Fibroblast of lung (primary cell): ENCODE data around the gene SLAMF8. TPM values are rescaled to one million over a fixed set of nuclear protein-coding genes. Genes with fewer than 3 reads are reported as not detected.

ENCODE experiments used
- DNase-seq, 2 donors: peaks; one replicate each; pipeline versions ENCODE4 v3.0.0 to v3.0.0-alpha.2; 2010; ENCODE audit warnings: low read depth in 2 of 2
- H2AFZ ChIP-seq: 2 replicates; pipeline ENCODE4 v1.5.1; 2012; ENCODE audit warnings: low read length, control low read depth, inconsistent platforms
- H3K27ac ChIP-seq: 2 replicates; pipeline ENCODE4 v1.5.1; 2011; ENCODE audit warnings: low read length, control low read depth; ENCODE audit not compliant: insufficient read depth
- H3K27me3 ChIP-seq: 2 replicates; pipeline ENCODE4 v1.5.1; 2011; ENCODE audit warnings: mild to moderate bottlenecking, low read length; ENCODE audit not compliant: control insufficient read depth, insufficient read depth
- H3K36me3 ChIP-seq: 2 replicates; pipeline ENCODE4 v1.5.1; 2011; ENCODE audit warnings: low read length; ENCODE audit not compliant: control insufficient read depth, insufficient read depth
- H3K4me1 ChIP-seq: 2 replicates; pipeline ENCODE4 v1.5.1; 2011; ENCODE audit warnings: low read length; ENCODE audit not compliant: control insufficient read depth, insufficient read depth; ENCODE audit errors: extremely low read depth
- H3K4me2 ChIP-seq: 2 replicates; pipeline ENCODE4 v1.5.1; 2011; ENCODE audit warnings: low read length, control low read depth; ENCODE audit not compliant: insufficient read depth; ENCODE audit errors: extremely low read depth
- H3K4me3 ChIP-seq, 4 experiments: fragments of 200-600 bp in 1 of 4; sonication (generic) in 1 of 4; replicated peaks in 1 of 4; 2 replicates each; pipeline ENCODE4 v1.5.1; 2011 to 2016; ENCODE audit warnings: low read length in 4 of 4, low read depth in 3 of 4, mild to moderate bottlenecking in 3 of 4, control low read depth in 2 of 4, inconsistent platforms in 1 of 4, mixed read lengths in 1 of 4; ENCODE audit not compliant: insufficient read depth in 1 of 4; ENCODE audit errors: control extremely low read depth in 1 of 4
- H3K79me2 ChIP-seq: 2 replicates; pipeline ENCODE4 v1.5.1; 2012; ENCODE audit warnings: mild to moderate bottlenecking, low read length, inconsistent platforms; ENCODE audit not compliant: control insufficient read depth, insufficient read depth
- H3K9ac ChIP-seq: 2 replicates; pipeline ENCODE4 v1.5.1; 2011; ENCODE audit warnings: mild to moderate bottlenecking, low read length, control low read depth; ENCODE audit not compliant: insufficient read depth
- H3K9me3 ChIP-seq: 2 replicates; pipeline ENCODE4 v1.5.1; 2012; ENCODE audit warnings: low read depth, low read length; ENCODE audit not compliant: control insufficient read depth, insufficient read depth
- H4K20me1 ChIP-seq: 2 replicates; pipeline ENCODE4 v1.5.1; 2011; ENCODE audit warnings: low read length; ENCODE audit not compliant: control insufficient read depth, insufficient read depth; ENCODE audit errors: extremely low read depth
- CTCF ChIP-seq, 2 donors: IDR thresholded peaks in 1 of 2; conservative IDR thresholded peaks in 1 of 2; 1 replicate in 1 of 2; 2 replicates in 1 of 2; pipeline ENCODE4 v1.5.1; 2011 to 2012; ENCODE audit warnings: low read length in 2 of 2, control low read depth in 1 of 2, inconsistent platforms in 1 of 2, low read depth in 1 of 2, mild to moderate bottlenecking in 1 of 2
- EZH2 ChIP-seq: IDR thresholded peaks from 2 replicates; pipeline ENCODE4 v1.5.1; 2012; ENCODE audit warnings: low read length, control low read depth, mild to moderate bottlenecking; ENCODE audit errors: missing control alignments
- polyA plus RNA-seq, 2 donors: library from polyadenylated mRNA; depleted of rRNA in 1 of 2; stranded (reverse) in 1 of 2; unstranded in 1 of 2; fragments of >200 nt; gene quantifications; 2 replicates each; pipeline ENCODE4 v1.2.1, GENCODE V29; 2011 to 2012; ENCODE audit warnings: missing spikeins in 1 of 2
- total RNA-seq: library from RNA; depleted of rRNA; stranded (reverse); fragments of >200 nt; gene quantifications from 2 replicates; pipeline ENCODE4 v1.2.1, GENCODE V29; 2014

The SLAMF8 gene
- total and polyA plus RNA-seq, 2 donors (not counting 1 experiment from before 2014, with no cell fraction given) = not detected

- Histone ChIP-seq H3K36me3 (no peaks in the 10 kb centered on the region), H3K79me2 (no peaks in the 10 kb centered on the region), H3K27me3 (no peaks in the 10 kb centered on the region), H3K27ac (no peak overlapping the region), H3K4me3 (no peak overlapping the region), H3K9ac (no peak overlapping the region), H3K9me3 (no peaks in the 10 kb centered on the region), H3K4me1 (peaks cover 2% of the 10 kb centered on the region), H4K20me1 (no peaks in the 10 kb centered on the region), H3K4me2 (no peak overlapping the region), H2AFZ (no peak overlapping the region)
- TF ChIP-seq EZH2 = no peak
- TF ChIP-seq CTCF (conservative IDR thresholded peaks at IDR 0.05 in 1 of 2, IDR thresholded peaks at IDR 0.05 in 1 of 2; ENCODE audit: low read depth in 1 of 2, low read length in 2 of 2) = no peak
- no peak for DNase-seq
Observed at GRCh38 chr1:159831412-159832141, 4.9 kb downstream of the SLAMF8 start.

GRCh38 chr1:159832309-159832708, 5.6 kb downstream of the SLAMF8 start:
- DNase-seq = no peak
- Histone ChIP-seq H3K27me3 (no peaks in the 10 kb centered on the region), H3K4me3 (no peak overlapping the region), H3K36me3 (no peaks in the 10 kb centered on the region), H3K9ac (no peak overlapping the region), H3K9me3 (no peaks in the 10 kb centered on the region), H4K20me1 (no peaks in the 10 kb centered on the region), H2AFZ (no peak overlapping the region), H3K79me2 (no peaks in the 10 kb centered on the region), H3K4me1 (peaks cover 2% of the 10 kb centered on the region), H3K27ac (no peak overlapping the region), H3K4me2 (no peak overlapping the region)
- TF ChIP-seq EZH2 = no peak

GRCh38 chr1:159835356-159835755, 8.7 kb downstream of the SLAMF8 start:
- TF ChIP-seq EZH2 = no peak
- no peak for TF ChIP-seq CTCF (conservative IDR thresholded peaks at IDR 0.05 in 1 of 2, IDR thresholded peaks at IDR 0.05 in 1 of 2; ENCODE audit: low read depth in 1 of 2, low read length in 2 of 2)
- no peak overlapping the region for H3K9ac ChIP-seq
- H3K36me3 ChIP-seq = no peaks in the 10 kb centered on the region
- no peak for DNase-seq
- no peaks in the 10 kb centered on the region for H3K9me3 ChIP-seq
- H3K4me1 ChIP-seq = no peaks in the 10 kb centered on the region
- no peak overlapping the region for H3K4me3 ChIP-seq
- no peaks in the 10 kb centered on the region for H3K27me3 ChIP-seq
- H3K27ac ChIP-seq = no peak overlapping the region
- no peak overlapping the region for H2AFZ ChIP-seq
- no peaks in the 10 kb centered on the region for H3K79me2 ChIP-seq
- no peaks in the 10 kb centered on the region for H4K20me1 ChIP-seq
- no peak overlapping the region for H3K4me2 ChIP-seq
